B cell (primary cell): ENCODE data around the gene TMEM107. TPM values are rescaled to one million over a fixed set of nuclear protein-coding genes. Genes with fewer than 3 reads are reported as not detected.

Experiments
- ATAC-seq: fragments of 200-7000 bp; cut with Tn5 transposase; one replicate; pipeline ENCODE4 v1.10.0; 2021; ENCODE audit warnings: low read depth, mild to moderate bottlenecking, moderate number of reproducible peaks, moderate library complexity
- CTCF ChIA-PET: fragments of 350-600 bp; sonication (Branson Sonifier 250); formaldehyde crosslinking; loops from one replicate; lab custom pipeline; 2021; ENCODE audit warnings: antibody characterized with exemption, inconsistent platforms; lab: Charles Lee
- POLR2A ChIA-PET: fragments of 350-600 bp; sonication (Branson Sonifier 250); formaldehyde crosslinking; loops from one replicate; lab custom pipeline; 2021; ENCODE audit warnings: antibody characterized with exemption; lab: Charles Lee
- DNase-seq: peaks from one replicate; pipeline ENCODE4 v3.0.0; 2013
- H2AFZ ChIP-seq: 2 replicates; pipeline ENCODE4 v1.6.1; 2012; ENCODE audit warnings: mild to moderate bottlenecking, low read depth, low read length; ENCODE audit not compliant: insufficient read depth, poor library complexity, severe bottlenecking
- H3K27ac ChIP-seq, 2 donors: 1 replicate in 1 of 2; 2 replicates in 1 of 2; pipeline ENCODE4 v1.5.1; 2012 to 2013; ENCODE audit warnings: low read length in 2 of 2, mild to moderate bottlenecking in 2 of 2, moderate library complexity in 1 of 2
- H3K27me3 ChIP-seq, 4 experiments: fragments of 200-600 bp in 1 of 4; sonication (generic) in 1 of 4; replicated peaks in 1 of 4; 1 replicate in 2 of 4; 2 replicates in 2 of 4; pipeline versions ENCODE4 v1.6.1 to v1.7.0; 2013 to 2016; ENCODE audit warnings: low read length in 3 of 4, mild to moderate bottlenecking in 2 of 4, mixed read lengths in 1 of 4, moderate library complexity in 1 of 4; ENCODE audit not compliant: insufficient read depth in 4 of 4, control insufficient read depth in 3 of 4; ENCODE audit errors: control extremely low read depth in 1 of 4
- H3K36me3 ChIP-seq, 2 experiments: replicated peaks in 1 of 2; 1 replicate in 1 of 2; 2 replicates in 1 of 2; pipeline versions ENCODE4 v1.6.1 to v1.7.1; 2013; ENCODE audit warnings: low read length in 1 of 2; ENCODE audit not compliant: insufficient read depth in 2 of 2, control insufficient read depth in 1 of 2; ENCODE audit errors: control extremely low read depth in 1 of 2, extremely low read depth in 1 of 2
- H3K4me1 ChIP-seq, 2 donors: fragments of 200-600 bp in 1 of 2; sonication (generic) in 1 of 2; 1 replicate in 1 of 2; 2 replicates in 1 of 2; pipeline versions ENCODE4 v1.5.1 to v1.6.1; 2013 to 2017; ENCODE audit warnings: low read length in 2 of 2; ENCODE audit not compliant: control insufficient read depth in 2 of 2, insufficient read depth in 2 of 2
- H3K4me2 ChIP-seq: replicated peaks from 2 replicates; pipeline ENCODE3; 2012; ENCODE audit warnings: mild to moderate bottlenecking, low read depth, low read length; ENCODE audit not compliant: poor library complexity, severe bottlenecking
- H3K4me3 ChIP-seq, 5 experiments: fragments of 200-600 bp in 1 of 5; sonication (generic) in 1 of 5; 1 replicate in 3 of 5; 2 replicates in 2 of 5; pipeline versions ENCODE4 v1.5.1 to v1.7.0; 2011 to 2016; ENCODE audit warnings: low read length in 4 of 5, mild to moderate bottlenecking in 4 of 5, low read depth in 2 of 5, control low read depth in 1 of 5, moderate library complexity in 1 of 5; ENCODE audit not compliant: insufficient read depth in 1 of 5; ENCODE audit errors: control extremely low read depth in 1 of 5, extremely low read depth in 1 of 5
- H3K79me2 ChIP-seq: fragments of 200-600 bp; sonication (generic); one replicate; pipeline ENCODE4 v1.6.0; 2016; ENCODE audit warnings: low read length; ENCODE audit not compliant: control insufficient read depth, insufficient read depth
- H3K9ac ChIP-seq: fragments of 200-600 bp; sonication (generic); 2 replicates; pipeline ENCODE4 v1.6.1; 2017; ENCODE audit warnings: mild to moderate bottlenecking, low read length, moderate library complexity
- H3K9me3 ChIP-seq, 3 donors: one replicate each; pipeline versions ENCODE4 v1.6.1 to v1.7.1; 2013; ENCODE audit warnings: low read length in 2 of 3; ENCODE audit not compliant: control insufficient read depth in 2 of 3, insufficient read depth in 1 of 3; ENCODE audit errors: control extremely low read depth in 1 of 3
- H4K20me1 ChIP-seq: 2 replicates; pipeline ENCODE4 v1.6.0; 2012; ENCODE audit warnings: mild to moderate bottlenecking, low read length; ENCODE audit not compliant: insufficient read depth, control insufficient read depth, poor library complexity, severe bottlenecking
- H3K27ac Mint-ChIP-seq: one replicate; pipeline ENCODE4 v1.8.0; 2021; ENCODE audit warnings: mixed read lengths
- H3K27me3 Mint-ChIP-seq: one replicate; pipeline ENCODE4 v1.8.0; 2021; ENCODE audit warnings: mixed read lengths
- H3K4me1 Mint-ChIP-seq: one replicate; pipeline ENCODE4 v1.8.0; 2021; ENCODE audit warnings: mixed read lengths
- H3K4me3 Mint-ChIP-seq: one replicate; pipeline ENCODE4 v1.8.0; 2021; ENCODE audit warnings: mixed read lengths
- H3K9me3 Mint-ChIP-seq: one replicate; pipeline ENCODE4 v1.8.0; 2022; ENCODE audit warnings: mixed read lengths; ENCODE audit not compliant: insufficient read depth
- CTCF ChIP-seq: fragments of 200-600 bp; IDR thresholded peaks from one replicate; pipeline ENCODE4 v1.8.0; 2022; ENCODE audit warnings: antibody characterized with exemption, mild to moderate bottlenecking
- EZH2 ChIP-seq: IDR thresholded peaks from 2 replicates; pipeline ENCODE4 v1.6.1; 2012; ENCODE audit warnings: borderline replicate concordance, low read depth, mild to moderate bottlenecking, moderate library complexity, low read length; ENCODE audit not compliant: insufficient read depth, poor library complexity, severe bottlenecking
- WGBS: methylation state at CpG from one replicate; pipeline ENCODE4 v1.1.5; 2013; ENCODE audit warnings: missing lambda C conversion rate; ENCODE audit not compliant: insufficient coverage; 5-methylcytosine and 5-hydroxymethylcytosine counted together
- intact Hi-C: fragments of 100-400 bp; cut with micrococcal nuclease; formaldehyde crosslinking; loops from one replicate; pipeline ENCODE4 v1.10.0; 2022
- polyA plus RNA-seq: library from polyadenylated mRNA; depleted of rRNA; stranded (reverse); fragments of >200 nt; gene quantifications from 2 replicates; pipeline ENCODE4 v1.2.3, GENCODE V29; 2012
- total RNA-seq, 2 donors: library from RNA; stranded (reverse); fragments of 120-200 nt in 1 of 2; gene quantifications; 1 replicate in 1 of 2; 2 replicates in 1 of 2; pipeline versions ENCODE4 v1.2.3 to v1.2.4, GENCODE V29; 2013 to 2022

TMEM107 gene
- total and polyA plus RNA-seq, 2 donors (not counting 1 experiment from before 2014, with no cell fraction given) = 13.3 to 30.3 TPM

GRCh38 chr17:8128125-8128784, 47.9 kb downstream of the TMEM107 start:
- no peak for TF ChIP-seq EZH2
- TF ChIP-seq CTCF = no peak
- no peak overlapping the region for H2AFZ ChIP-seq
- H3K36me3 ChIP-seq = no peaks in the 10 kb centered on the region
- Mint-ChIP-seq H3K4me3 (no peak overlapping the region), H3K27ac (no peak overlapping the region), H3K27me3 (peaks cover 18% of the 10 kb centered on the region), H3K9me3 (no peaks in the 10 kb centered on the region), H3K4me1 (peaks cover 38% of the 10 kb centered on the region)
- H3K9me3 ChIP-seq = peaks cover 0 to 13% (median 0%) of the 10 kb centered on the region in 3 donors
- DNase-seq = peak; percentile 15
- H3K27me3 ChIP-seq = peaks cover 0 to 28% (median 9%) of the 10 kb centered on the region in 4 experiments
- H3K4me3 ChIP-seq = no peak overlapping the region
- intact Hi-C loops = no loop called here
- ChIA-PET CTCF (interaction anchor here (1.4 to 2.4 kb wide), 4 partner anchors 9 to 173 kb away, joined by 3 to 8 read pairs (median 6); no protein-coding TSS in a partner anchor), POLR2A (interaction anchor here (0.6 to 2.5 kb wide), 3 partner anchors 11 to 93 kb away, joined by 3 to 7 read pairs (median 3); no protein-coding TSS in a partner anchor)
- 91% methylated on average over 8 of the region's 14 CpGs for WGBS
- H4K20me1 ChIP-seq = peaks cover 20% of the 10 kb centered on the region
- no peak overlapping the region for H3K27ac ChIP-seq
- H3K4me2 ChIP-seq = no peak overlapping the region
- H3K4me1 ChIP-seq = peaks cover 28 to 39% of the 10 kb centered on the region in 2 donors
- H3K79me2 ChIP-seq = no peaks in the 10 kb centered on the region
- no peak for ATAC-seq
- no peak overlapping the region for H3K9ac ChIP-seq

- Histone ChIP-seq H3K9me3 (peaks cover 0 to 21% (median 0%) of the 10 kb centered on the region in 3 donors), H3K9ac (peak overlapping the region; percentile 83), H3K79me2 (no peaks in the 10 kb centered on the region), H3K4me1 (peaks cover 45 to 54% of the 10 kb centered on the region in 2 donors), H3K4me2 (peak overlapping the region; percentile 91), H2AFZ (peak overlapping the region; percentile 88), H4K20me1 (peaks cover 34% of the 10 kb centered on the region), H3K27me3 (peaks cover 0 to 43% (median 18%) of the 10 kb centered on the region in 4 experiments), H3K4me3 (peak overlapping the region; percentile 70 to 85 (median 72)), H3K27ac (no peak overlapping the region), H3K36me3 (no peaks in the 10 kb centered on the region)
- H3K4me1 Mint-ChIP-seq = peaks cover 50% of the 10 kb centered on the region
- DNase-seq = peak; percentile 71
- CTCF ChIA-PET = interaction anchor here (0.8 to 2.4 kb wide), 9 partner anchors 10 to 174 kb away, joined by 3 to 18 read pairs (median 4); no protein-coding TSS in a partner anchor
- ATAC-seq = peak; percentile 48
- intact Hi-C loops = loop anchor here (1.0 kb wide), 1 partner anchor 12 kb away; no protein-coding TSS in a partner anchor
- TF ChIP-seq CTCF (no peak), EZH2 (no peak)
- H3K27ac Mint-ChIP-seq = peak overlapping the region; percentile 83
- peaks cover 27% of the 10 kb centered on the region for H3K27me3 Mint-ChIP-seq
- POLR2A ChIA-PET = interaction anchor here (0.6 to 2.5 kb wide), 5 partner anchors 12 to 743 kb away, joined by 3 to 7 read pairs (median 3); no protein-coding TSS in a partner anchor
- under 1% methylated on average over 42 of the region's 45 CpGs for WGBS
- H3K4me3 Mint-ChIP-seq = peak overlapping the region; percentile 94
- no peaks in the 10 kb centered on the region for H3K9me3 Mint-ChIP-seq
Measured at GRCh38 chr17:8126491-8127066, 49.6 kb downstream of the TMEM107 start.
